GM19455 (cell line): ENCODE measurements around the gene RASGRP3.

Source experiments
- ATAC-seq: cut with Tn5 transposase; IDR thresholded peaks from one replicate; pipeline ENCODE4 v1.9.1; 2021; ENCODE audit not compliant: unreplicated experiment

The RASGRP3 gene

DNA sequence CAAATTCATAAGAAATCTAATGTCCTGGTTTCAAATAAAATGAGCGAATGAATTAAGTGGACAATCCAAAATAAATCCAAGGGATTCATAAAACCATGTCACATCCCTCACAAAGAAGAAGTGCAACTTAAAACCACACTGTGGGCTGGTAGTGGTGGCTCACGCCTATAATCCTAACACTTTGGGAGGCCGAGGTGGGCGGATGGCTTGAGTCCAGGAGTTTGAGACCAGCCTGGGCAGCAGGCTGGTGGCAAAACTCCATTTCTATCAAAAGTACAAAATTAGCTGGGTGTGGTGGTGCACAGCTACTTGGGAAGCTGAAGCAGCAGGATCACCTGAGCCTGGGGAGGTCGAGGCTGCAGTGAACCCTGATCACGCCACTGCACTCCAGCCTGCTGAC, 97.2 kb downstream of the RASGRP3 start:
- no peak for ATAC-seq

GRCh38 chr2:33577084-33577483, 100.6 kb downstream of the RASGRP3 start:
- no peak for ATAC-seq

- no peak for ATAC-seq
These were observed 101.2 kb downstream of the RASGRP3 start for GRCh38 chr2:33577668-33578067.

- no peak for ATAC-seq
These were observed 102.8 kb downstream of the RASGRP3 start for GRCh38 chr2:33579227-33579626.

DNA sequence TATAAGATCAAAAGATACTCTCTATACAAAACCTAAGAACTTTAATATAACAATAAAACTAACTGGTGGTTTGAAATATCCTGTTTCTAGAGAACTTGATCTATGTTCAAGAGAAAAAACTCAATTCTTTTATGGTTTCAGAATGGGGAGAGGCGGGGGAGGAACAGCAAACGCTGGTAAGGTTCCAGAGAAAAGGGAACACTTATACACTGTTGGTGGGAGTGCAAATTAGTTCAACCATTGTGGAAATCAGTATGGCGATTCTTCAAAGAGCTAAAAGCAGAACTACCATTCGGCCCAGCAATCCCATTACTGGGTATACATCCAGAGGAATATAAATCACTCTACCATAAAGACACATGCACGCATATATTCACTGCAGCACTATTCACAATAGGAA, 105.4 kb downstream of the RASGRP3 start:
- ATAC-seq, result no peak

DNA sequence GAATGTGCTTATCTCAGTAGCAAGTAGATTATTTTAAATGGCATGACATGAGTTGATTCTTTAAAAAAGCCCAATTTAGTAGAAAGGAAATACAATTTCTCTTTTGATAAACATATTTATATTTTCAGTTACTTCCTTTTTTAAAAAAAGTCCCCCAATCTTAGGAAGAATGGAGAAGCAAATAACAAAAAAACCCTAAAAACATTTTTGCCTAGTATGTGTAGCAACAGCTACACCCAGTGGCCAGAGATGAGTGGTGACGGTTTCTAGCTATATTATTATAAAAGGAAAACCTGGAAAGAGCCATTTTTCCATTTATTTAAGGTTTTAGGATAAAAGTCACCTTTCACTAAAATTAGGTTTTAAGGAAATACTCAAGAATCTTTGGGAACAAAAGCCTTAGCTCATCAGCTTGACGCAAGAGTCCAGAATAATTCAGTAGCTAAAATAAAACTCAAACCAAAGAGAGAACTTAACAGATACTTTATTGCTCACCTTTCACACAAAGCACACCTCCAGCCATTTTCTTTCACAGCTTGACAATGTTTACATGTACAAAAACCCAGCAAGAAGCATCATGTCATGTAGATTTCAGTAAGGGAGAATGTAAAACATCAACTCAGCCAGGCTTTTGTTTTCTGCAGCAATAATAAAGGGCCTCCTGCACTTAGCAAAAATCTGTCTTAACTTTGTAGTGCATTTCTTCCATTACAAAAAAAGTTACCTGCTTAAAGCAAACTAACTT, 106.9 kb downstream of the RASGRP3 start:
- ATAC-seq, result no peak

GRCh38 chr2:33586766-33587165, 110.3 kb downstream of the RASGRP3 start:
- no peak for ATAC-seq

DNA sequence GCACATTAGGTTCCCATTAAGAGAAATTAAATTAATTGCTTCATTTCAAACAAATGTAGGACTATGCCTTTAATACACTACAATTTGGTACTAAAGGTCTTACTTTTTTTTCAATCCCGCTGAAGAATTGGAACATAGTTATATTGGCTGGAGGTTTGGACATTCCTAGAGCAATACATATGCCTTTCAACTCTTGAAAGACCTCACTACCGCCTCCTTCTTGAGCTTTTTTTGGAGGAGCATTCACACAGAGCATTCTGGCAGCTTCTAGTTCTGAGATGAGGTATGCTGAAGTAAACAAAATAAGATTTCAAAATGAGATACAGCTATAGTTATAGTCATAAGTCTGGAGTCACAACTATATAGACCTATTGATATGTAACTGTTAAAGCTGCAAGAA, 111.8 kb downstream of the RASGRP3 start:
- no peak for ATAC-seq

- ATAC-seq, result no peak
These were observed 113.0 kb downstream of the RASGRP3 start for GRCh38 chr2:33589444-33589843.

GRCh38 chr2:33595385-33595784, 118.9 kb downstream of the RASGRP3 start:
- ATAC-seq, result no peak

DNA sequence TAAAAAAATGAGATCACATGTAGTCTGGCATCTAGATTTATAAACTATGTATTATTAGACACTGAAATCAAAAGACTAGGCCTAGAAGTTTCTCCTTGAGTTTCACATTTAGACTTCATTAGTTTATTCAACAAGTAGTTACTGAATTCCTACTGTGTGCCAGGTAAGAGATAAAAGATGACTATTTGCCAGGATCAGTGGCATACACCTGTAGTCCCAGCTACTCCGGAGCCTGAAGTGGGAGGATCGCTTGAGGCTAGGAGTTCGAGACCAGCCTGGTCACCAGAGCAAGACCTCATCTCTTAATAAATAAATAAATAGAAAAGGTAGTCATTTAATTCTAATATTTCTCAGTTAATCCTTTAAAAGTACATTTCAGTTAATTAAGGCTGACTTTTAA, 120.6 kb downstream of the RASGRP3 start:
- no peak for ATAC-seq

DNA sequence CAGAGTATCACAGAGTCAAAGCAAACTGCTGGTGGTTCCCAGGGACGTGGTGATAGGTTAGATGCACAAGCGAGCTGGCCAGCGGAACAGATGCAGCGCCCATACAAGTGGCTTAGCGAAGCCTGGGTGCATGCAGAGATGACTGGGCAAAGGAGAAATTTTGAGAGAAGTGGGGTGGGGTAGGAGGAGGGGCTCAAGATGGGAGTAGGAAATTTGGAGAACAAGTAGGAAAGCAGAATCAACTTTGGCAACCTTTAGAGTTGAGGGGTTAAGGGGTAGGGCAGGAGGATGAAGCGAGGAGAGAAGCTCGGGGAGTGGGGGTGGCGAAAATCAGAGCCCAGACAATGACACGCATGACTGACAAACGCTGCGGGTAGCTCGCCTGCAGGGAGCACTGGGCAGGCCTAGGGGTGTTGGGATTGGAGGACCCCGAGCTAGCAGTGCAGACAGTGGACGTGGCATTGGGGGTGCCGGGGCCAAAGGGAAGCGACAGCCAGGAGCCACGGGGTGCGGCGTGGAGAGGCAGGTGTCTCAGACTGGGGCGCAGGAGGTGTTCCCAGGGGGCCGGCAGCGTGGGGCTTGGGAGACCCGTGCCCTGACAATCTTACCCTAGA, 122.2 kb downstream of the RASGRP3 start:
- ATAC-seq, result peak; percentile 58

DNA sequence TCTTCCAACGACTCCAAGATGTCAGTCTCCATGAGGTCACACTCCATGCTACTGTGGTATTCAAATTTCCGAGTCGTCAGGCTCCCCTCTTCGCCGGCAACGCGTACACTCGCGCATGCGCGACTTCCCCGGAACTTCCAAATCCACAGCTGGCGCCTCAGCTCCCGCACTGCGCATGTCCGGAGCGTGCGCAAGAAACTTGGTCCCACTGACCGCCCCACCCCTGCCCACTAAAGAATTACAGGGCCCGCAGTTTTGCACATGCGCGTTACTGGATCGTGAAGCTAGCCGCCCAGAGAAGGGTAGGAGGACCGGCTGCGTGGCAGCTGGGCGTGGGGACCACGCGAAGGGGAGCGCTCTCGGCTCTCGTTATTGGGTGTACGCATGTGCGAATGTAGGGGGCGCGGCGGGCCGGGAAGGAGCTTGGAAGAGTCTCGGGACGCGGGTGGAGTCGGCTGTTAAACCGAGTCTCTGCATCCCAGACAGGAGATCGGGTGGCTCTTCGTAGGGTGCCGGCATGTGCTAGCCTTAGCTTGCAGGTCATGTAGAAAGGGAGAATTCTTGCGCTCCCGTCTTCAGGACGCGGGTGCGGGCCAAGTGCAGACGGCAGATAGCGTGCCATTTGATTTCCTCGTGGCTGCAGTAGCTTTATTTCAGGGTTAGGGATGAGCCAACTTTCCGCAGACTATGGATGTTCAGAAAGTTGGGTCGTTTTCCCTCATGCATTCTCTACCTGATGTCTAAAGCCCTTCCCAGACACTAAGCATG, 122.9 kb downstream of the RASGRP3 start, which contains the start of gene FAM98A:
TSS of gene FAM98A (minus strand) at position 125 of the 768 bp plus-strand sequence. CDS start at position 47, 78 bp downstream.
- peak; percentile 91 for ATAC-seq

DNA sequence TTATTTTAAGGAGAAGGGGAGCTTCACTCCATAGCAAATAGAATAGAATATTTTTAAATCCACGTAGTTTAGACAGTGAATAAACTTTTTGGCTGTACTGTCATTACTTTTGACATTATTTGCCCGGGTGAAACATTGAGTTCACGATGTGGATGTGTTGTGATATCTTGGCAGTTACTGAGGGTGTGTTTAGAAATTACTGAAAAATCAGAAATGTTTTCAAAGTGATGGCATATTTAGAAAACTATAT, 123.4 kb downstream of the RASGRP3 start:
- ATAC-seq, result no peak

DNA sequence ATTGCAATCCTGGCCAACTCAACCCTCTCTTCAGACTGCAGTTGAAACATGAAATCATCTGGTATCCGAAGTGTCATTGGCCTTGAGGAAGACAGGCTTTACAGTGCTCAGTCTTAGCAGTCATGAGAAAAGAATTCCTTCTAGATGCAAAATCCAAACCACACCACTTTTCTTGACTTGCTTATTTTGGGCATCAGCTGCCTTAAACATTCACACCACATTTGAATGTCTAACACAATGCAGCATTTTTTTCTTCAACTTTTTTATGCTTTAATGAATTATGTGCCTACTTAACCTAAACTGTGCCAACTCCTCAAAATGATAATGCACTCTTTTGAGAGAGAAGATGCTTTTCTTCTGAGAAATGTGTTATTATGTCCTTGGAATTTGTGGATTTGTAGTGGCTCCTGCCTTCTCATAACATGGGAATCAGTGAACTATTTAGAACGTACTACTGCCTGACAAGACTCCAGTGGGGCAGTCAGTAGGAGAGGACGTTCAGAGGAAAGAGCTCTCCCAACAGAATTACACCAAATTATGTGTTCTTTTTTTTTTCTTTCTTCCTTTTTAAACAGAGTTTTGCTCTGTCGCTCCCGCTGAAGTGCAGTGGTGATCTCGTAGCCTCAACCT, 125.9 kb downstream of the RASGRP3 start:
- no peak for ATAC-seq

GRCh38 chr2:33603416-33603815, 127.0 kb downstream of the RASGRP3 start:
- no peak for ATAC-seq

GRCh38 chr2:33605056-33605455, 128.6 kb downstream of the RASGRP3 start:
- no peak for ATAC-seq

DNA sequence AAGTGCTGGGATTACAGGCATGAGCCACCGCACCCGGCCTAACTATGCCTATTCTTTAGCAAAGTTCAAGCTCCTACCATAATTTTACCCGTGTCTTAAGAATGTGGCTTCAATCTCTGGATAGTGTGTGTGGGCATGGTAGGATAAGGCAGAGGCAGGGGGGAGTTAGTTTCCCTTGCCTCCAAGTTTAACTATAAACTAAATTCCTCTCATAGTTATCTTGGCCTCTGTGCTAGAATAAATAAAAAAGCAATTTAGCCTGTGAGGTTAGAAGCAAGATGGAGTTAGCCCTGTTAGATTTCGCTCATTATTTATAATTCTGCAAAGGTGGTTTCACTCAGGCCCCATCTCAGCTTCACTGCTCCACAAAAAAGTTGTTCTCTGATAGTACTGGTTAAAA, 129.7 kb downstream of the RASGRP3 start:
- ATAC-seq, result no peak

DNA sequence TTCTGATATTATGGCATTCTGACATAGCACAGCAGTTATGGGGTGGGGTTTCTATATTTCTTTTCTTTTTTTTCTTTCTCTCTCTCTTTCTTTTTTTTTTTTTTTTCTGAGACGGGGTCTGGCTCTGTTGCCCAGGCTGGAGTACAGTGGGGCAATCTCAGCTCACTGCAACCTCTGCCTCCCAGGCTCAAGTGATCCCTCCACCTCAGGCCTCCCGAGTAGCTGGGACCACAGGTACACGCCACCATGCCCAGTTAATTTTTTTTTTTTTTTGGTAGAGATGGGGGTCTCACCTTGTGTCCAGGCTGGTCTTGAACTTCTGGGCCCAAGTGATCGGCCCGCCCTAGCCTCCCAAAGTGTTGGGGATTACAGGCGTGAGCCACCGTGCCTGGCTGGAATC, 130.2 kb downstream of the RASGRP3 start:
- ATAC-seq, result no peak

DNA sequence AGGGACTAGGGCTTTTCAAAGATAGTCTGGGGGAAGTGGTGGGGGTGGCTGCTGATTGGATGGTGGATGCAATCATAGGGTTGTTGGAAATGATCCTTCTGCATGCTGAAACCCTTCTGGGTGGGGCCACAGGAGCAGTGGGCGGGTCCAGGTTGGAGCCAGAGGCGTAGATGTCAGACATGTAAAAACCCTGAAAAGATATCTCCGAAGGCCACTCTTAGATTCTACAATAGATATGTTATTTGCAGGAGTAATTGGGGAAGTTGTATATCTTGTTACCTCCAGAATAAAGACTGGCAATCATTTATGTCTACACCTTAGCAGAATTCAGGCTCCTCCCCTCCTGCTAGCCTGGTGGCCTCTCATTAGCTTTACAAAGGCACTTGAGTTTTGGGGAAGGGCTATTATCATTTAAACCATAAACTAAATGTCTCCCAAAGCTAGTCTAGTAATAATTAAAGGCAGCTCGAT, 130.8 kb downstream of the RASGRP3 start:
- ATAC-seq, result no peak

- ATAC-seq, result no peak
These were observed 131.5 kb downstream of the RASGRP3 start for GRCh38 chr2:33607905-33608304.

GRCh38 chr2:33614190-33614589, 137.7 kb downstream of the RASGRP3 start:
- no peak for ATAC-seq
